Testis (tissue), 3 donors: Measurements from ENCODE around the gene PHF12. TPM values are rescaled to one million over a fixed set of nuclear protein-coding genes. Genes with fewer than 3 reads are reported as not detected.

Experiments
- DNase-seq: peaks from one replicate; pipeline ENCODE4 v3.0.0-alpha.2; 2019
- H3K27ac ChIP-seq, 2 donors: fragments of 200-600 bp; sonication (generic); one replicate each; pipeline ENCODE4 v1.5.1; 2019
- H3K27me3 ChIP-seq: fragments of 200-600 bp; sonication (generic); one replicate; pipeline ENCODE4 v1.5.1; 2019
- H3K36me3 ChIP-seq: fragments of 200-600 bp; sonication (generic); one replicate; pipeline ENCODE4 v1.5.1; 2017; ENCODE audit warnings: low read depth; ENCODE audit errors: missing control alignments
- H3K4me1 ChIP-seq: fragments of 200-600 bp; sonication (generic); one replicate; pipeline ENCODE4 v1.5.1; 2019
- H3K4me3 ChIP-seq, 2 donors: fragments of 200-600 bp; sonication (generic); one replicate each; pipeline ENCODE4 v1.5.1; 2017 to 2019
- H3K9me3 ChIP-seq: fragments of 200-600 bp; sonication (generic); one replicate; pipeline ENCODE4 v1.5.1; 2017
- CTCF ChIP-seq, 3 experiments: fragments of 450-650 bp in 2 of 3; fragments of 200-600 bp in 1 of 3; sonication (generic) in 1 of 3; IDR thresholded peaks; one replicate each; pipeline ENCODE4 v1.5.1; 2016 to 2019; ENCODE audit warnings: antibody characterized with exemption in 3 of 3, mild to moderate bottlenecking in 2 of 3, moderate library complexity in 1 of 3
- POLR2A ChIP-seq: fragments of 450-650 bp; IDR thresholded peaks from one replicate; pipeline ENCODE4 v1.6.1; 2017; ENCODE audit warnings: antibody characterized with exemption, mild to moderate bottlenecking, moderate library complexity
- WGBS, 2 donors: methylation state at CpG; one replicate each; pipeline ENCODE4 v1.1.5; 2018; 5-methylcytosine and 5-hydroxymethylcytosine counted together
- intact Hi-C: fragments of 100-400 bp; cut with DNase I; formaldehyde crosslinking; loops from one replicate; pipeline ENCODE4 v1.15.1; 2023; ENCODE audit warnings: low total_unique reads
- polyA plus RNA-seq: library from polyadenylated mRNA; stranded (reverse); fragments of 350-450 nt; fragmentation: Illumina TruSeq; extraction: RNeasy Lipid Tissue Mini Kit (QIAGEN cat#74804); gene quantifications from one replicate; pipeline ENCODE4 v1.2.3, GENCODE V29; 2014; ENCODE audit warnings: low read depth, low replicate concordance; ENCODE audit not compliant: insufficient read depth
- total RNA-seq, 2 donors: library from RNA; depleted of rRNA; stranded (reverse); fragments of >200 nt; gene quantifications; one replicate each; pipeline ENCODE4 v1.2.3, GENCODE V29; 2016

Gene PHF12
- total and polyA plus RNA-seq, 3 donors from 2014 or later: 38.8 to 85.3 (median 82.4) TPM

- Histone ChIP-seq H3K9me3 (no peaks in the 10 kb centered on the region), H3K27ac (no peak overlapping the region), H3K27me3 (no peaks in the 10 kb centered on the region), H3K4me3 (no peak overlapping the region), H3K36me3 (no peaks in the 10 kb centered on the region), H3K4me1 (no peaks in the 10 kb centered on the region)
- WGBS, 2 donors: 75 to 76% methylated on average over 6 to 8 of the region's 8 CpGs
- intact Hi-C loops: no loop called here
- TF ChIP-seq POLR2A (no peak), CTCF (IDR thresholded peaks at IDR 0.05) (no peak)
- no peak for DNase-seq
Measured at GRCh38 chr17:28991779-28992178, 40.5 kb upstream of the PHF12 start.

GRCh38 chr17:28989028-28989427, 37.7 kb upstream of the PHF12 start:
- Histone ChIP-seq H3K9me3 (no peaks in the 10 kb centered on the region), H3K4me1 (no peaks in the 10 kb centered on the region), H3K27me3 (no peaks in the 10 kb centered on the region), H3K36me3 (no peaks in the 10 kb centered on the region), H3K27ac (no peak overlapping the region), H3K4me3 (no peak overlapping the region)
- TF ChIP-seq POLR2A (no peak), CTCF (IDR thresholded peaks at IDR 0.05) (no peak)
- intact Hi-C loops: no loop called here
- DNase-seq: no peak

- Histone ChIP-seq H3K4me1 (no peaks in the 10 kb centered on the region), H3K27ac (no peak overlapping the region), H3K4me3 (no peak overlapping the region), H3K27me3 (no peaks in the 10 kb centered on the region), H3K36me3 (no peaks in the 10 kb centered on the region), H3K9me3 (no peaks in the 10 kb centered on the region)
- DNase-seq: no peak
- TF ChIP-seq CTCF (IDR thresholded peaks at IDR 0.05) (no peak), POLR2A (no peak)
- 86 to 100% methylated on average over 1 of the region's 1 CpG for WGBS, 2 donors
- intact Hi-C loops: no loop called here
Measured at GRCh38 chr17:28988475-28988874, 37.2 kb upstream of the PHF12 start.

- Histone ChIP-seq H3K27me3 (no peaks in the 10 kb centered on the region), H3K27ac (no peak overlapping the region), H3K4me1 (no peaks in the 10 kb centered on the region), H3K36me3 (no peaks in the 10 kb centered on the region), H3K4me3 (no peak overlapping the region), H3K9me3 (no peaks in the 10 kb centered on the region)
- DNase-seq: no peak
- intact Hi-C loops: no loop called here
- TF ChIP-seq POLR2A (no peak), CTCF (IDR thresholded peaks at IDR 0.05) (no peak)
- WGBS, 2 donors: 74 to 85% methylated on average over 3 to 15 of the region's 15 CpGs
Measured at GRCh38 chr17:28986714-28987655, 35.7 kb upstream of the PHF12 start.
